C4-2B (cell line): ENCODE data around the gene NOA1.

ENCODE experiments used
- H3K27ac ChIP-seq: fragments of 450-650 bp; 2 replicates; pipeline ENCODE4 v1.5.1; 2017
- CTCF ChIP-seq: fragments of 450-650 bp; conservative IDR thresholded peaks from 2 replicates; pipeline ENCODE4 v1.5.1; 2017; ENCODE audit warnings: mild to moderate bottlenecking
- ZFX ChIP-seq: fragments of 450-650 bp; IDR thresholded peaks from 2 replicates; pipeline ENCODE4 v1.6.1; 2017

NOA1 gene

GRCh38 chr4:56990109-56990905 lies 12.9 kb upstream of the NOA1 start:
- H3K27ac ChIP-seq: no peak overlapping the region
- TF ChIP-seq CTCF (no peak), ZFX (no peak)

GRCh38 chr4:56986952-56987351 lies 9.5 kb upstream of the NOA1 start:
- TF ChIP-seq ZFX: no peak
- TF ChIP-seq CTCF: no peak
- no peak overlapping the region for H3K27ac ChIP-seq

GRCh38 chr4:56986192-56986591 lies 8.8 kb upstream of the NOA1 start:
- H3K27ac ChIP-seq: no peak overlapping the region
- no peak for TF ChIP-seq CTCF
- no peak for TF ChIP-seq ZFX

- TF ChIP-seq CTCF (no peak), ZFX (no peak)
- H3K27ac ChIP-seq: no peak overlapping the region
These were observed 4.4 kb upstream of the NOA1 start for GRCh38 chr4:56981795-56982201.

- peak overlapping the region; percentile 98 for H3K27ac ChIP-seq
- no peak for TF ChIP-seq ZFX
- TF ChIP-seq CTCF: no peak
These were observed 2.1 kb upstream of the NOA1 start for GRCh38 chr4:56979421-56980072.

- peak within 1 kb of the TSS; percentile 98 for H3K27ac ChIP-seq
- no peak for TF ChIP-seq CTCF
- peak; percentile 79 for TF ChIP-seq ZFX
These were observed 1.4 kb upstream of the NOA1 start, which contains the start of gene POLR2B for GRCh38 chr4:56978750-56979303. POLR2B (plus strand) TSS chr4:56978896; CDS start chr4:56978986, 90 bp downstream.

GRCh38 chr4:56976837-56977320 lies 527 bp downstream of the NOA1 start:
- peak overlapping the region; percentile 98 for H3K27ac ChIP-seq
- peak; percentile 45 for TF ChIP-seq CTCF
- TF ChIP-seq ZFX: 0 out of 2 replicates have a peak, but pooled peaks have one; percentile 37
